ENCODE data around the gene KCTD13.

KCTD13 gene

GRCh38 chr16:29898135-29898803 is 27.8 kb downstream of the KCTD13 start:
- Histone ChIP-seq H3K27me3 (replicated peaks; ENCODE audit: insufficient read depth, low read length) (peaks cover 58% of the 10 kb centered on the region), H3K79me2 (ENCODE audit: low read length) (no peaks in the 10 kb centered on the region), H4K20me1 (ENCODE audit: insufficient read depth, low read length) (no peaks in the 10 kb centered on the region), H3K9ac (ENCODE audit: low read length) (no peak overlapping the region), H3K9me2 (replicated peaks; ENCODE audit: insufficient read depth, low read length) (no peaks in the 10 kb centered on the region), H3K9me3 (replicated peaks; ENCODE audit: insufficient read depth, low read length) (no peaks in the 10 kb centered on the region), H3K4me3 (ENCODE audit: low read length) (no peak overlapping the region), H3K4me1 (ENCODE audit: low read length) (0 out of 2 replicates have a peak, but pooled peaks cover 4% of the 10 kb centered on the region), H3F3A (ENCODE audit: insufficient read depth, low read length) (no peaks in the 10 kb centered on the region), H3K27ac (ENCODE audit: low read length) (no peak overlapping the region), H3K4me2 (ENCODE audit: low read depth, low read length) (no peak overlapping the region), H3K36me3 (replicated peaks; ENCODE audit: insufficient read depth, low read length) (no peaks in the 10 kb centered on the region), H2AFZ (ENCODE audit: low read length) (no peak overlapping the region)
- no peak for DNase-seq
- TF ChIP-seq CTCF (IDR thresholded peaks at IDR 0.05; ENCODE audit: low read length) (no peak), EZH2 (optimal IDR thresholded peaks at IDR 0.05; ENCODE audit: low read depth, low read length) (no peak), EZH2phosphoT487 (IDR thresholded peaks at IDR 0.05; ENCODE audit: low read length) (no peak)

GRCh38 chr16:29897333-29897732 is 28.7 kb downstream of the KCTD13 start:
- Histone ChIP-seq H3F3A (ENCODE audit: insufficient read depth, low read length) (no peaks in the 10 kb centered on the region), H3K9me3 (replicated peaks; ENCODE audit: insufficient read depth, low read length) (no peaks in the 10 kb centered on the region), H3K4me1 (ENCODE audit: low read length) (0 out of 2 replicates have a peak, but pooled peaks cover 4% of the 10 kb centered on the region), H3K27ac (ENCODE audit: low read length) (no peak overlapping the region), H3K9ac (ENCODE audit: low read length) (no peak overlapping the region), H3K27me3 (replicated peaks; ENCODE audit: insufficient read depth, low read length) (peaks cover 57% of the 10 kb centered on the region), H3K79me2 (ENCODE audit: low read length) (no peaks in the 10 kb centered on the region), H3K9me2 (replicated peaks; ENCODE audit: insufficient read depth, low read length) (no peaks in the 10 kb centered on the region), H3K4me3 (ENCODE audit: low read length) (no peak overlapping the region), H2AFZ (ENCODE audit: low read length) (no peak overlapping the region), H3K4me2 (ENCODE audit: low read depth, low read length) (no peak overlapping the region), H3K36me3 (replicated peaks; ENCODE audit: insufficient read depth, low read length) (no peaks in the 10 kb centered on the region), H4K20me1 (ENCODE audit: insufficient read depth, low read length) (no peaks in the 10 kb centered on the region)
- no peak for DNase-seq
- TF ChIP-seq EZH2phosphoT487 (IDR thresholded peaks at IDR 0.05; ENCODE audit: low read length): no peak
- TF ChIP-seq EZH2 (optimal IDR thresholded peaks at IDR 0.05; ENCODE audit: low read depth, low read length): no peak
- no peak for TF ChIP-seq CTCF (IDR thresholded peaks at IDR 0.05; ENCODE audit: low read length)

GRCh38 chr16:29896841-29897240 is 29.2 kb downstream of the KCTD13 start:
- H3K36me3 ChIP-seq (replicated peaks; ENCODE audit: insufficient read depth, low read length): no peaks in the 10 kb centered on the region
- no peaks in the 10 kb centered on the region for H3K9me2 ChIP-seq (replicated peaks; ENCODE audit: insufficient read depth, low read length)
- no peaks in the 10 kb centered on the region for H3F3A ChIP-seq (ENCODE audit: insufficient read depth, low read length)
- no peak for DNase-seq
- 0 out of 2 replicates have a peak, but pooled peaks cover 4% of the 10 kb centered on the region for H3K4me1 ChIP-seq (ENCODE audit: low read length)
- no peaks in the 10 kb centered on the region for H3K9me3 ChIP-seq (replicated peaks; ENCODE audit: insufficient read depth, low read length)
- peaks cover 56% of the 10 kb centered on the region for H3K27me3 ChIP-seq (replicated peaks; ENCODE audit: insufficient read depth, low read length)
- H4K20me1 ChIP-seq (ENCODE audit: insufficient read depth, low read length): no peaks in the 10 kb centered on the region
- TF ChIP-seq EZH2 (optimal IDR thresholded peaks at IDR 0.05; ENCODE audit: low read depth, low read length): no peak
- TF ChIP-seq EZH2phosphoT487 (IDR thresholded peaks at IDR 0.05; ENCODE audit: low read length): no peak
- TF ChIP-seq CTCF (IDR thresholded peaks at IDR 0.05; ENCODE audit: low read length): no peak
- no peak overlapping the region for H2AFZ ChIP-seq (ENCODE audit: low read length)
- H3K4me2 ChIP-seq (ENCODE audit: low read depth, low read length): no peak overlapping the region
- no peak overlapping the region for H3K9ac ChIP-seq (ENCODE audit: low read length)
- no peaks in the 10 kb centered on the region for H3K79me2 ChIP-seq (ENCODE audit: low read length)
- no peak overlapping the region for H3K4me3 ChIP-seq (ENCODE audit: low read length)
- no peak overlapping the region for H3K27ac ChIP-seq (ENCODE audit: low read length)

All from MM.1S (cell line).